SHP77 treated with DMSO at 0.1 percent for 48 hours (cell line): ENCODE data around the gene GPC5.
"Not testable (repeated sequence)": the region's sequence is repeated elsewhere in the genome, so short reads cannot be mapped to it uniquely, and the experiment has no call there.

Experiments
- DNase-seq: peaks from one replicate; lab custom pipeline; 2025; lab: John Stamatoyannopoulos, UW

The GPC5 gene

DNA sequence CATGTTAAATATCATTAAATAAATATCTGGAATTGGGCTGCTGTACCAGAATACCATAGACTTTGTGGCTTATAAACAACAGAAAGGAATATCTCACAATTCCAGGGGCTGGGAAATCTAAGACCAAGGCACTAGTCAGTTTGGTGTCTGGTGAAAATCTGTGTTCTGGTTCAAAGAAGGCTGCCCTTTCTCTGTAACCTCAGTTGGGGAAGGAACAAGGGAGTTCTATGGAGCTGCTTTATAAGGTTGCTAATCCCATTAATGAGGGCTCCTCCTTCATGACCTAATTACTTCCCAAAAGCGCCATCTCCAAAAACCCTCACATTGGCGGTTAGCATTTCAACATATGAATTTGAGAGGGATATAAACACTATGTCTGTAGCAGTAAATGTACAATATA, 480.9 kb downstream of the GPC5 start:
- DNase-seq = no peak

DNA sequence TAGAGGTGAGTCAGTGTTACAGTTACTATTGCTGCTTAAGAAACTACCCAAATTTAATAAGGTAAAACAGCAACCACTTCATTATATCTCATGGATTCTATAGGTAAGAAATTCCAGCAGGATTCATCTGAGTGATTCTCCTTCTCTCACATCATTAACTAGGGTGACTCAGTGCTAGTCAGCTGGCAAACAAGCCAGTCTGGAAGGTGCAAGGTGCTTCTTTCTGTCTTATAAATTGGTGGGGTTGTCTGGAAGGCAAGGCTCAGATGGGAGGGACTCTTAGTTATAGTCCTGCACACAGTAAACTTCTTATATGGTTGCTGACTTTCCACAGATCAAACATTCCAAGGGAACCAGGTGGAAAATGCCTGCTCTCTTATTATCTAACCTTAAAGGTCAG, 484.5 kb downstream of the GPC5 start:
- DNase-seq = no peak

DNA sequence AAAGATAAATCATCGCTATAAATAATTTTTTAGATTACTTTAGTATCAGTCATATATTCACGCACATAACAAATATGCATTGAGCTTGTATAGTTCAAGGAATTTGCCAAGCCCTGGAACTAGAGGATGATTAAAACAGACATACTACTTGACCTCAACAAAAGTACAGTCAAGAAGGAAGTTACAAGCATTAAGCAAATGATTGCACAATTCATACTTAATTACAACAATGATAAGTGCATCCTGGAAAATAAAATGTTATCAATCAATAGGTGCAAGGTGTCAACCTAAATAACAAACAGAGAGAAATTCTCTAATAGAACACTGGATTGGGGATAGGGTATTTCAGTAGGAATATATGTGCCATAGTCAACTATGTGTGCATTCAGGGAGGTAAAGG, 491.2 kb downstream of the GPC5 start:
- DNase-seq = no peak

DNA sequence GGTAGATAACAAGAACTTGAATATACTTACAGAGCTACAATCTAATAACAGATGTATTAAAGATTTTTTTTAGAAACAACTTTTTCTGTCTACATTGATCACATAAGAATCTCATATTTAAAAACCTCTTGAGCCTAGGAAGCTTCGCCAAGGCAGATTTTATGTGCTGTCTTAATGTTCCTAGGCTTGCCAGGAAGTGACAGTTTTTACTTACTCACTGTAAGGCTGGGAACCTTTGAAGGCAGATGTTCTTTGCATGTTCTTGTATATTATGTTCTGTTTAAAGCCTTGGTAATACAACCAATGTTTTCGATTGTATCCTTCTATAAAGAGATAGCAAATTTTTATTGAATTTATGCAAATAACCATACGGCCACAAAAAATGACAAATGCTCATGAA, 492.7 kb downstream of the GPC5 start:
- no peak for DNase-seq

DNA sequence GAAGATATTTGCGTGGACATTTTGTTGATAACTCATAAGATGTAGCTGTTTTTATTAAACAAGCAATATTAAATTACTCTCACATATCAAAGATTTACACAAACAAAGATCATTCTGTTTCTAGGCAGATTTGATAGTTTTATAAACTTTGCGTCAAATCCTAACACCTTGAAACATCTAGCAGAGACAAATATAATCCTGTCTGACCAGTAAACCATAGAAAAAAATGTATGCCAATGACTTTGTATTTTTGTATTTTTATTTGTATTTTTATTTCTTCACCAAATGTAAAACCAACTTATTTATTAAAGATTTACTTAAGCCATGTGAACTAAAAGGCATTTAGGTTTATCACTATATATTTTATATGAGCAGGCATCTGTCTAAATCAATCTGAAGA, 494.6 kb downstream of the GPC5 start:
- no peak for DNase-seq

DNA sequence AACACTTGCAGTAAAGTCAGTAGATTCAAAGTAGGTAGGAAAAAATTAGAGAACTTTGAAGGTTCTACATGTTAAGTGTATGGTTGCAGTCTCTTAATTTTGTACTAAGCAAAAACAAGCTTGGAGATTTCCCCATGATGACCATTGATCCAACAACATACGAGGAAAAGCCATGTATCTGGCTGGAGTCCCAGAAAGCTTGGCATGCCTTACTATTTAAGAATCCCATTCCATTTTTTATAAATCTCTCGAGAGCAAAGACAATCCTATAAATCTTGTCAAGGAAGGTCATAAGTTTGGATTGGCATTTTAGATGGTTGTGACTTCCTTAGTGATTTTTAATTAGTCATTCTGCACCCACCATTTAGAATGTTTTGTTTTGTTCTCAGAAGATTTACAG, 495.9 kb downstream of the GPC5 start:
- no peak for DNase-seq

DNA sequence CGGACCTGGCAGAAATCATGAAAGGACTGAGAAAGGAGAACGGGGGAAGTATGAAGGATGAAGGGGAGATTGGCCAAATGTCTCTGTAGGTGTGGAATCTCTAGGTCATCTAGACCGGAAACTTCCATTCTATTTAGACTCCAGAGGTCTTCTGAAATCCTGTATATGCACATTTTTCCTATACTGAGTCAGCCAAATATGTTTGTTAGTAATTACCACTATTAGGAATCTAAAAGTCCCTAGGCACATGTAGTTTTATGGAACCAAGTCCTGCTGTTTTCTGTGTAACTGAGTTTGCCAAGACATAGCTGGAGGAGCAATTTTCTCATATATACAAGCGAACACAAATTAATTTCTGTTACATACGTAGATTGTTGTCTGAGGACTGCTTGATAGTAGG, 498.1 kb downstream of the GPC5 start:
- no peak for DNase-seq

DNA sequence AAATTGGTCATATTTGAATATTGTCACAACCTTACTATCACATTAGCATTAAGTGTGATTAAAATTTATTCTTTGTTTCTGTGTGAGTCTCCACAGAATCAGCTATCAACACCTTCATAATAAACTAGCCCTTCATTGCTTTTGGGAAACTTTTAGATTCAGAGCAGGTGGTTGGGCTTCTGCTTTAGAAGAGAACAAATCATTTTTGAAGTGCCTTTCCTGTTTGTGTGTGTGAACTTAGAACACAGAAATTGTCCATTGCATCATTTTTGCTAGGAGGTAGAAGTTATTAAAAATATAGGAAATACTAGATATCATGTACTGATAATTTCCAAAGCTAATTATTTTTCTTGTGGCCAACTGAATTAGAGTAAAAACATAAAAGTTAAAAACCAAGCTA, 500.6 kb downstream of the GPC5 start:
- not testable (repeated sequence) for DNase-seq

DNA sequence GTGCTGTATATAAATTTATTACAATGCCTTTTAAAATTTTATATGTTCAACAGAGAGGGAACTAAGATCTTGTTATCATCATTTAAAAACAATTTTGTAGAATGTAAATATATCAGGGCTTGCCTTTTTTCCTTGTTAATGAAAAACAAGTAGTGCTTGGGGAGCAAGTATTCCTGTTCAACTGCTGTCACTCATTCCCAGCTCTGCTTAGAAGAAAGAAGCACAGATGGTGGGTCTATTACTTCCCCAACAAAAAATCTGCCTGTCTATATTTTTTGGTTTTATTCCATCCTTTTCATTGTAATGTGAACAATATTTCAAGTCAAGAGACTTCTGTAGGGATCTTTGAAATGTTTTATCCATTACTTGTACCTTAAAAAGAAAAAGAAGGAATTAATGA, 503.9 kb downstream of the GPC5 start:
- DNase-seq = no peak

DNA sequence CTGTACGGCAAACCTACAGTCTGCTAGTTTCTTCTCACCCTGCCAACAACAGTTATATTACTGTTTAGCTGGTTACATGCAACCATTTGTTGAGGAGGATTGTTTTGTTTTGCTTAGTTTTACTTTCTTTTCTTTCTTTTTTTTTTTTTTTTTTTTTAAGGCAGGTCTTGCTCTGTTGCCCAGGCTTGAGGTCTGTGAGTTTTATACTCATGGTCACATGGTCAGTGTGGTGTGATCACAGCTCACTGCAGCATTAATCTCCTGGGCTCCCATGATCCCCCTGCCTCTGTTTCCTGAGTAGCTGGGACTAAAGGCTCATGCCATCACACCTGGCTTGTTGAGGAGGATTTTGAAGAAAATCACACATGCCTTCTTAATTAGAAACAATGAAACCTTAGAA, 505.6 kb downstream of the GPC5 start:
- no peak for DNase-seq

DNA sequence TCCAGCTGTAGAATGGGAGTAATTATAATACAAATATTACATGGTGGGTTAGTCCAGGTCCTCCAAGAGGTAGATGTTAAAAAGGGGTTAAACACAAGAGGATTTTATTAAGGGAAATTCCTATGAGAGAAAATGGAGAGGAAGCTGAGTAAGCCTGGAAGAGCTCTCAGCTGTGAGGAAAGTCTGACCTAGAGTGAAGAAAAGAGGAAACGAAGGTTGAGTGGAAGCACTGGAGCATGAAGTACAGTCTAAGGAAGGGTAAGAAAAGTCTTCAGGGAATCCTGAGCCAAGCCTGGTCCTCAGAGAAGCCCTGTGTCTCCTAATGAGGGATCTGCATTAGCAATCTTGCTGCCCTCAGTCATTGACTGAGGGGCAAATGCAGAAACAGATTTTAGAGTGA, 506.2 kb downstream of the GPC5 start:
- no peak for DNase-seq

DNA sequence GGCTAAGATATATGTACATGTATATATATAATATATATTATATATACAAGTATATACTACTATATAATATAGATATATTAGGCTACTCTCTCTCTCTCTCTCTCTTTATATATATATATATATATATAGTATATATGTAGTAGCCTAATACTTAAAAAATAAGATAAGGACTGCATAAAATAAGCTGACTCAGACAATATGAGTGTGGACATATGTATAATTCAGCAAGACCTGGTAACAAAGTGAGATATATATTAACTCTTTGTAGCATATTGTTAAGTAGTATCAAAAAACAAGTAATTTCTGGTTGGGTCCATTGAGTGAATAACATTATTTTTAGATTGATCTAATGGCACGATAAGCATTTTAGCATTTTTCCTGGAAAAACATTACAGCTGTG, 509.0 kb downstream of the GPC5 start:
- no peak for DNase-seq

DNA sequence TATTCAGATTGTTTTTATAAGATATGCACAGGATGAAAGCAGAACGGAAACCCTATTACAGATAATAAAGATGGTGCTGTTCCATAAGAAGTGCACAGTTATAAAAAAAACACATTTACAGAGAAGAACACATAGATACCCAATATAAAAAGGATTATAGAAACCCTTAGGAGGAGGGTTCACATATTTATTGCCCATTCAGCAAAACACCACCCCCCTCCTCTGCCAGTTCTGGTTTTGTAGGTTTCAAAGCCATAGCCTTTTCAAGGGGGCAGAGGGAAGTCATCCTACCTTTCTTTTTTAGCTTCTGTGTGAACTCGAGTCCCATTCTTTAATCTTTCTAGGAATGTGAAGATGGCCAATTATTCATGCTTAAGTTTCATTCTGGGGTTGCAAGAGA, 511.2 kb downstream of the GPC5 start:
- DNase-seq = no peak

DNA sequence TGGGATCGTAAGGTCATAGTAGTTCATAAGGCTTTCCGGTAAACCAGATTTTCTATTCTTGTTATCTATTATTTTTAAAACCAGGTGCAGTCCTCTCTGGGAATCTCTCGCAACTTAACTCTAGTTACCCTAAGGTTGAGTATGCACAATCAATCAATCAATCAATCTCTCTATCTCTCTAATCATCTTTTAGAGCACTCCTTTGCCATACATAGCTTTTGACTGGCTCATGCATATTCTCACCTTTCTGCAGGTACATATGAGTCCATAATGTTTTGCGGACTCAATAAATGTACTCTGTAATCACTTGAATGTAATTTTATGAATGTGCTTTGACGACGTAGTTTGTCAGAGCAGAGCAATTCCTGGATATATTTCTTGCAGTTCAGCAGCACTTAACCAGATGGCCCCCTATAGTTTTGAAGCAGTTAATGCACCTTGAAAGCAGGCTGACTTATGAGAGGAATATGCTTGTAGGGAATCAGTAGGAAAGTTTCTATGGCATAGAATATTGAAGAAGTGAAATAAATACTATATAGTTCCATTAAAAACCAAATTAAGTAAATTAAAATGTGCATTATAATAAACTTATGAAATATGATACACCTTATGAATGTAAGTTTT, 524.7 kb downstream of the GPC5 start:
- no peak for DNase-seq

DNA sequence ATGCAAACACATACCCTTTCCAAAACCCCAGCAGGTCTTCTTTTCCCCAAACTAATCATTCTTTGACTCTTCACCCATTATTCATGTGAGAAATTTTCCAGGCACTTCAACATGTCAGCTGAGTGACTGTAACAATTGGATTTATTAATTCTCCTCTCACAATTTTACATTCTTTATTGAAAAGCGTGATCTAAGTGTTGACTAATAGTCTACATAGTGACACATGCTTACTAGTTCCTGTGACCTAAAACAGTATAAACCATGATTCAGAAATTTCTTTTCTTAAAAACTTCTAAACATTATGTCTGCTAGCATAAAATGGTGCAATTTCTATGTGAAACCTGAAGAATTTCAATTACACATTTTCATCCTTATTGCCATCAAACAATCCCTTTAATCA, 532.3 kb downstream of the GPC5 start:
- no peak for DNase-seq

DNA sequence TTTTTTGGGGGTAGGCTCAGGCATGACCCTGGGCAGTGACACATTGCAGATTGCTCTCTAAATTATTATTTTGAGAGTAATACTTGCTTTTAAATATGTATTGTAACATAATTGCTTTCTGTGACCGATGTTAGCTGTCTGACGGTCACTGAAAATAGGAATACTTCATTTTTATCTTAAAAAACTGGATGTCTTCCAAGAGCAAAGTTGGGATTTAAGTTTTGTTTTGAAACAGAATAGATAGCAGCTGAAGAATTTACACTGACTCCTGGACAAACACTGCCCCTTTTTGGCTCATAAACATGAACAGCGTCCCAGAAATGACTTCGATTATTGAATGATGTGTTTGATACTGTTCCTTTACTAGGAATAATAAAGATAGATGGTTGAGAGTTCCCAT, 535.9 kb downstream of the GPC5 start:
- no peak for DNase-seq

DNA sequence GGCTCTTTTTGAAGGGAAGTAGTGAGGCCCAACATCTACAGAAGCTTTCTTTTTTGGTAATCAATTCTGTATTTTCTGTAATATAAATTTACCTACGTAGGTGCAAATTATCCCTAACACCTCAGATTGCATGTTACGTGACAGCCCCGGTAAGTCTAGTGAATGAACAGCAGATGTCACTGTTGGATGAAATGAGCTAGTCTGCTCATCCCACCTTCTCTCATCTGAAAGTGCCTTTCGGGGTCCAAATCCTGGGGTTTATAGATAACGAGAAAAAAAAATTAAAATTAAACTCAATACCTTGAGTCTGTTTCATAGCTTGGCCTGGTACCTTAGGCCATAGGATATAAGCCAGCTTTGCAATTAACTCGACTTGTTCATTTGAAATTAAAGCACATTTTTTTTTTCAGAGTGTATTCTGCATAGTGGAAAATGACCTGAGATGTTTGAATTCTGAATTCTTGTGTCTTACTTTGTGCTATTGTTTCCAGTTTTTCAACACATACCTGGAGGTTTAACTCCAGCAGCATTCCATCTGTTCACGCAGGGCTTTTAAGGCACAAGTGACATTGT, 548.2 kb downstream of the GPC5 start:
- DNase-seq = peak; percentile 77

DNA sequence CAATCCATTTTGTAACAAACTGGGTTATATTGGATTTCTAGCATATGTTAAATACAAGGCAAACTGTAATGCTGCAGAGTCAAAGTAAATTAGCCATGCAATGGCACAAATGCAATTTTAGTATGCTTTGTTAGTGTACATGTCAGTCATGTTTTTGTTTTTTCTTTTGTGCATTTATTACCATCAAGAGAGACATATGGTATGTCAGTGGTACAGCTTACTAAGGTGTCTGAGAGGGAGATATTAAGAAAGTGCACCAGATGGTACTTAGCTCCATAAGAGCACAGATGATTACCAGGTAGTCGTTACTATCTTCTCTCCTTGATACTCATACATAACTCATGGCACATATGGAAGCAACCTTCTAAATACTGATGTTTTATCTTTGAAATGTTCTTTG, 550.3 kb downstream of the GPC5 start:
- no peak for DNase-seq

DNA sequence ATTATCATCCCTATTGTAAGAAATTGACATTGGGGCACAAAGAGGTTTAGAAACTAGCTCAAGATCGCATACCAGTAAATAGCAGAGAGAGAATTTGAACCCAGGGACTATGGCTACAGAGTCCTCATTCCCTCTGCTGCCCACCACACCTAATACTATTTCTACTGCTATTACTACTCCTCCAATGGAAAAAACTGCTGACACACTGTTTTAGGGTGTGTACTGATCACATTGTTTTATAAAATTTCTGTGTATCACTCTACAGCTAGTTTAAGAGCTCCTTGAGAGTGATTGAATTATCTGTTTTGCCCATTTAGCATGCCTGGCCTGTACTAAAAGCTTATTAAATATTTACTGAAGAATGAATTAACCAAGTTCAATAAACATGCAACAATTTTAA, 552.4 kb downstream of the GPC5 start:
- DNase-seq = no peak

DNA sequence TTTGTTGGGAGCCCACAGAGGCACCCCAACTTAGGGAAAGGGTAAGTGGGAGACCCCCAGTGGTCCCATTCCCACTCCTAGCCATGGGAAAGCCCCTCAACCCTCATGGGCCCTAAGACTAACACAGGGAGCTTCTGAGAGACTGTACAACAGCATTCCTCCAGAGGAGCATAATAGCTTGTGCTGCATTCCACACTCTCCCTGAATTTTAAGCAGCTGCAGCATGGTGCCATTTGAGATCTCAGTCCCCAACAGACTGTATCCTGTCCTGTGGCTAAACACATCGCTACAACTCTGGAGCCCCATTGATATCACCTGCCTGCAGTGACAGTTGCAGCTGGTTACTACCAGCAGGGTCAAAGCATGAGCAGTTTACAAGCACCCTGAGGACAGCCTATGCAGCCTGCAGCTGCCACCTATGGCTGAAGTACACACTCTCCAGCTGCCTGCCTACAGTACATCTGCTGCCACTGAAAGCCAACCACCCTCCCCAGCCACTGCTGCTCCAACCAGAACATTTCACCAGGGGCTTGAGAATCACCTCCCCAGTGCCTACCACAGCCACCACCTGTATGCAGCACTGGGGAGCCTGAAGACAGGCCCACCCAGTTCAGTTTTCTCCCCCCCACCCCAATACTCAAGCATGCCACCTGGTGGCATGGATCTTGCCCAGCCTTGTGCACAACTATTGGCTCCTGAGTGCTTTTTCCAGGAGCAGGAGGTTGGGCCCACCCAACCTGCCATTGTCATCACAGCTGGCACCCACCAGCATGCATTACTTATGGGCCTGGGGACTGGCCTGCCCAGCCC, 557.3 kb downstream of the GPC5 start:
- DNase-seq = no peak

DNA sequence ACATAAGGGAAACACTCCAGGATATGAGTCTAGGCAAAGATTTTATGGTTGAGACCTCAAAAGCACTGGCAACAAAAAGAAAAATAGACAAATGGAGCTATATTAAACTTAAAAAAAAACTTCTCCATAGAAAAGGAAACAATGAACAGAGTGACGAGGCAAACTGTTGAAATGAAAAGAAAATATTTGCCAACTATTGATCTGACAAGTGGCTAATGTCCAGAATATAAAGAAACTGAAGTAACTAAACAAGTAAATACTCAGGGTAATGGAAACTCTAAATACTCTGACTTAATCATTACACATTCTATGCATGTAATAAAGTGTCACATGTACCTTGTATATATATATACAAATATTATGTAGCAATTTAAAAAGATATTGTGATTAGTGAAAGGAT, 562.5 kb downstream of the GPC5 start:
- DNase-seq = no peak

DNA sequence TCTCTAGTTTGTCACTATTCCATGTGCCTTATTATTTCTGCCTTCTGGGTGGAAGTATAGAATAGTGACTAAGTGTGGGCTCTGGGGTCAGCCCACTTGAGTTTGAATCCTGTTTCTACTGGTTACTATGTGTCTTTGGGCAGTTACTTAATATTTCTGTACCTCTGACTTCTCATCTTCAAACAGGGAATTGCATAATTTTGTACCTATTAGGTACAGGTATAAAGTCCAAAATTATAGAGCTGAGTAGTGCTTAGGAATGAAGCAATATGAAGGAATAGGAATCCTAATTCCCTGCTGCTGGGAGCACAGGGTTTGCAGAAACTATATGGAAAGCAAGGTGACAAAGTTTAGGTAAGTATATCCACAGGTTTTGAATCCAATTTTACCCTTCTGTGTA, 564.5 kb downstream of the GPC5 start:
- DNase-seq = no peak

DNA sequence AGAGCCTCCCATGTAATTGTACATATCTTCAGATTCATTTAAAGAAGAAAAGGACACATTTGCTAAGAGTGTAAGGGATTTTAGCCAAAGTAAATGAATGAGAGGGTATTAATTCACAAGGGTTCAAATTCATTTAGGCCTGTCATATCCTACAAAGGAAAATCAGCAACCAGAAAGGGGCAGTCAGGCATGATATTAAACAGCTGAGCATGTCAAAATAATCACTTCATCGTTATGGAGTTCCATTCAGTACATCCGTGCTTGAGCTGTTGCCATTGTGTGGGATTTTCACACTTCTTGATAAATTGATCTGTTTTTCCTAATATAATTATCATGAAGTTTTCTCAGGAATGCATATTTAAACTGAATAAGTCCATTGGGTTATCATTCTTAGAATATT, 567.1 kb downstream of the GPC5 start:
- no peak for DNase-seq

DNA sequence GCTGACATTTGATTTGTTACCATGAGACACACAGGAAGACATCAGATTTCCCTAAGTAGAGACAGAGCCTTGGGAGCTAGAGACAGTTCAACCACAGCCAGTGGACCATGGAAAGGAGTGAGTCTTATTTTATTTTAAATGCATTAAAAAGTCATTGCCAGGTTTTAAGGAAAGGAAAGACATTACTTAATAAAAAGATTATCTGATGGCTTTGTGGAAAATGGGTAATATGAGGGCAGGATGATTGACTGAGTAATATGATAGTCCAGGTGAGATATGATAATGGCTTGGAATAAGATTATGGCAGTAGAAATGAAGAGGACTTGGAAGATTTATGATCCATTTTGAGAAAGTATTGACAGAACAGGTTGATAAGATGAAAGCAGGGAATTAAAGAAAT, 580.1 kb downstream of the GPC5 start:
- no peak for DNase-seq
